ENCODE measurements around the gene SMAD5. TPM values are rescaled to one million over a fixed set of nuclear protein-coding genes. Genes with fewer than 3 reads are reported as not detected.

Gene SMAD5
- total RNA-seq, 1 donor from 2014 or later = 45.9 TPM

GRCh38 chr5:136113606-136114005 is 19.0 kb upstream of the SMAD5 start:
- no peak for DNase-seq (ENCODE audit: low spot score)
- intact Hi-C loops (cut with DNase I) = no loop called here

DNA sequence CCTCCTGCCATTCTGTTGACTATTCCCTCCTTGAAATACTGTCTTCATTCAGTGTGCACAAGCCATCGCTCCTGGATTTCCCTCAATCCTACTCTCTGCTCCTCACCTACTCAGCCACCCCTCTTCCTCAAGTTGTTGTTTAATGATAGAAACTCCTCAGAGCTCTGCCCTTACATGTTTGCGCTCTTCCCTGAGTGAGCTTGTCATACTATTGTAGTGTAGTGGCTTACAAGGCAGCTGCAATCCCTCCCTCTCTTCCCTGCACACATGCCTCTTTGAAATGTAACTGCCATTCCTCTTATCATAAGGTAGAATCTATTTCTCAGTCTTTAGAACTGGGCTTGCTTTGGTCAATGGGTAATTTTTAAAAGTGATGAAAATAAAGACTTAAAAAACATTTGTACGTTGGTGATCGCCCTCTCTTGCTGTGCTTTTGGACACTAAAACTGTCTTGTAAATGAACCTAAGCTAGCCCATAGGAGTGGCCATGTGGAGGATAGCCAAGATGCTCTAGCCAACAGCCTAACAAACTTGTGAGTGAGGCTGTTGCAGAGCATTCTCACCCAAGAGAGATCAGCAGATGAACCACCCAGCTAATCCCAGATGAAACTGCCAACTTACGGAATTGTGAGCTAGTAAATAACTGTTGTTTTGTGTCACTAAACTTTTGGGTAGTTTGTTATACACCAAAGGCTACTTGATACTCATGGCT is 18.1 kb upstream of the SMAD5 start:
- DNase-seq (ENCODE audit: low spot score) = no peak
- intact Hi-C loops (cut with DNase I) = no loop called here

GRCh38 chr5:136115183-136115865 is 17.3 kb upstream of the SMAD5 start:
- no peak for DNase-seq (ENCODE audit: low spot score)
- intact Hi-C loops (cut with DNase I) = no loop called here

DNA sequence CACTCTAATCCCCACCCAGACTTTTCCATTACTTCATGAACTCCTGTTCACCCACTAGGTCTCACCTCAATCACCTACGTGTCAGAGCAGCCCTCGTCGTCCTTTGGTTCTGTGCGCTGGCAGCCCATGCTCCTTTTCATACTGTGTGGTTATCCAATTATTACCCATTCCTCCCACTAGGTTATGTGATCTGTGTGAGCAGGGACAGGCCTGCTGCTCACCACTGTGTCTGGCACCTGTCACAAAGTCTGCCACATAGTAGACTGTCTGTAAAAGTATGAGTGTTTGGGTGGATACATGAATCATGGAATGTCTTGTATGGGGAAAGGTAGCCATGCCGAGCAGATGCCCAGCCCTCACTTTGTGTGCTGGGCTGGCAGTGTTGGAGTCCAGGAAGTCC is 12.1 kb upstream of the SMAD5 start:
- no peak for DNase-seq (ENCODE audit: low spot score)
- intact Hi-C loops (cut with DNase I) = no loop called here

DNA sequence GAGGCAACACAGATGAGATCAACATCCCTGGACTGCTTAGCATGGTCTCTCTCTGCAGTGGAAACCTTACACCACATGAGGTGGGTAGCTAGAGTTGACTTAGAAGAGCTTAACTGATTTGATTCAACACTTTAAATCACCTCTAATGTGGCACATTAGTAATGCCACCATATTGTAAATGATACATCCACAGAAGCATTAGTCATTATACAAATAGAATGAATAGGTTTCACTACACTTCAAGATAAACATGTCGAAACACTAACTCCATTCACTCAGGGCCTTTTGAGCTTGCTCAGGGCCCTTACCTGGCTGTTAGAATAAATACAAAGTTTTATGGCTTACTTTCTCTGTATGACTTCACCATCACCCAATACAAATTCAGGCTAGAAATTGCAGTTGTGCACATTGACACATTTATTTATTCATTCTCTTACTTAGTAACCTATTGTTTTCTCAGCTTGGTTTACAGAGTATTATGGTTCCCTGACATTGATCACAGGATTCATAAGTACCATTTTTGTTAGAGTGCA is 9.3 kb upstream of the SMAD5 start:
- intact Hi-C loops (cut with DNase I) = no loop called here
- no peak for DNase-seq (ENCODE audit: low spot score)

- intact Hi-C loops (cut with DNase I) = no loop called here
- DNase-seq (ENCODE audit: low spot score) = no peak
Observed at GRCh38 chr5:136127560-136127959, 5.1 kb upstream of the SMAD5 start.

GRCh38 chr5:136128481-136128880 is 4.2 kb upstream of the SMAD5 start:
- intact Hi-C loops (cut with DNase I) = no loop called here
- no peak for DNase-seq (ENCODE audit: low spot score)

GRCh38 chr5:136129445-136129844 is 3.2 kb upstream of the SMAD5 start:
- DNase-seq (ENCODE audit: low spot score) = no peak
- intact Hi-C loops (cut with DNase I) = no loop called here

- intact Hi-C loops (cut with DNase I) = no loop called here
- DNase-seq (ENCODE audit: low spot score) = no peak
Observed at GRCh38 chr5:136130581-136130980, 2.1 kb upstream of the SMAD5 start.

DNA sequence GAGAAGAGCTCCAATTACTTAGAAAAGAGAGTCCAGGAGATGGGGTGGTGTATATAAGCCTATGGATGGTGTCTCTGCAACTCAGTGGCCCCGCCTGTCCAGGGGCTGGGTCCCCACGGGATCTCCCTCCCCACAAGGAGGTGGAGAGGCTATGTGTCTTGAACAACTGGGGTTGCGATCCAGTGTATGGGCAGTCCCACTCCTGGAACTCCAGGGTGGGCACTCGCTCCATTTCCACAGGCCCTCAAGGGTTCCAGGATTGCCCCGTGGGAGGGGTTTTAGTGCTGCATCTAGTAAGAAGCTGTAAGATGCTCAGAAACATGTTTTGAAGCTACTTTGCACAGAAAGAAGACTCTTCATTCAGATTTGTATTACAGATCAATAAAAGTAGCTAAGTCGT is 558 bp upstream of the SMAD5 start:
- no peak for DNase-seq (ENCODE audit: low spot score)
- intact Hi-C loops (cut with DNase I) = loop anchor here (2.0 kb wide), 1 partner anchor 51 kb away; no protein-coding TSS in a partner anchor

GRCh38 chr5:136133222-136133921 is 727 bp downstream of the SMAD5 start:
- no peak for DNase-seq (ENCODE audit: low spot score)
- intact Hi-C loops (cut with DNase I) = loop anchor here (2.0 kb wide), 1 partner anchor 53 kb away; no protein-coding TSS in a partner anchor

GRCh38 chr5:136133922-136134379 is 1.3 kb downstream of the SMAD5 start:
- no peak for DNase-seq (ENCODE audit: low spot score)
- intact Hi-C loops (cut with DNase I) = loop anchor here (2.0 kb wide), 1 partner anchor 53 kb away; no protein-coding TSS in a partner anchor

GRCh38 chr5:136134653-136135052 is 2.0 kb downstream of the SMAD5 start:
- DNase-seq (ENCODE audit: low spot score) = no peak
- intact Hi-C loops (cut with DNase I) = no loop called here

DNA sequence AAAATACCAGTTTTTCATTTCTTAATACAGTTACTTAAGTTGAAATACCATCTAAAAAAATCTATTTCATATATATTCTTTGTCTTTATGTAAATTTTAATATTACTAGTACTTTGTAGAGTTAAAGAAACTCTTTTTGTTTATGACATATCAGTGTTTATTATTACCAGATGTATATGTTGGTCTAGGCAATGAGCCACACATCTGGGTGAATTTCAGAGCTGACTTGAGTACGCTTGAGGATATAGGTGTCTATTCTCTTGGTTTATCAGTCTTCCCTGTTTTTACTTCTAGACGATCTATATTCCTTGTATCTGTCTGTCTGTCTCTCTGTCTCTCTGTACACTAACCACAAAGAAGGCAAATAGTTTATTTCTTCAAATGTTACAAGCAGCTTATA is 2.9 kb downstream of the SMAD5 start:
- intact Hi-C loops (cut with DNase I) = no loop called here
- DNase-seq (ENCODE audit: low spot score) = no peak

GRCh38 chr5:136137497-136138220 is 5.0 kb downstream of the SMAD5 start:
- intact Hi-C loops (cut with DNase I) = no loop called here
- no peak for DNase-seq (ENCODE audit: low spot score)

- no peak for DNase-seq (ENCODE audit: low spot score)
- intact Hi-C loops (cut with DNase I) = no loop called here
Observed at GRCh38 chr5:136141561-136141960, 8.9 kb downstream of the SMAD5 start.

- DNase-seq (ENCODE audit: low spot score) = no peak
- intact Hi-C loops (cut with DNase I) = no loop called here
Observed at GRCh38 chr5:136143312-136143711, 10.7 kb downstream of the SMAD5 start.

GRCh38 chr5:136143763-136144162 is 11.1 kb downstream of the SMAD5 start:
- DNase-seq (ENCODE audit: low spot score) = no peak
- intact Hi-C loops (cut with DNase I) = no loop called here

DNA sequence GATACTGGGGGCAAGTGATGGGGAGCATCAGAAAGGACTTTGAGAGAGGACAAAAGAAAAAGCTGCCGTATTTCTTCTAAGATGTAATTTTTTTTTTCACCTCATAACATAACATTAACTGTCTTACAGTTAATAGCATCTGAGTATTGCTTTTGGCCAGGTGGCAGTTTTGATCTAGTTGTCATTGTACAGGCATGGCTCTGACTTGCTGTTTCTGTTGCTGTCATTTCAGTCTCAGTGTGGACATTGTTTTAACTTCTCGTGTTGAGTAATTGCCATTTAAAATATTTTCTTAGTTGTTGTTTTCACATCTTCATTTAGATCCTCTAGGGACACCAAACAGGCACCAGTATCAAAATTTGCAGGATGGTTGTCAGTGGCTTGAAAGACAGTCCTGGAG is 12.4 kb downstream of the SMAD5 start:
- intact Hi-C loops (cut with DNase I) = no loop called here
- no peak for DNase-seq (ENCODE audit: low spot score)

DNA sequence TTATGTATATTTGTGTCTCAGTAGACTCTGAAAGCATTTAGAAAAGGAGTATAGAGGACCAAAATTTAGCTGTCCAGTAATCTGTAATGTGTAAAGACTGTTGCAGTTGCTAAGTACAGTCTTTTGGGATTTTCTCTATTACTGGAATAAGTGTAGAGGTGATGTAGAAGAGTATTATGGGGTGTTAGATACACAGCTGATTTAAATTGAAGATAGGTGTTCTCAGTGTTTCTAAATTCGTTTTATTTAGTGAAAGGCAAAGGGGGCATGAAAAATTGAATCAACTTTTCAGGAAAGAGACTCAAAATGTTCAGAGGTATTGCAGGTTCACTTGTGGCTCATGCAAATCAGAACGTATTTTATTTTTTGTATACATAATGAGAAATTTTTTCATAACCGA is 13.6 kb downstream of the SMAD5 start:
- intact Hi-C loops (cut with DNase I) = no loop called here
- DNase-seq (ENCODE audit: low spot score) = no peak
